BJ (cell line): ENCODE measurements around the gene ZMAT5. TPM values are rescaled to one million over a fixed set of nuclear protein-coding genes. Genes with fewer than 3 reads are reported as not detected.

ENCODE experiments used
- CTCF ChIA-PET: fragments of 350-600 bp; formaldehyde crosslinking; extraction: SDS; loops from one replicate; lab custom pipeline; 2021; ENCODE audit warnings: antibody characterized with exemption, inconsistent platforms; lab: Yijun Ruan, JAX
- POLR2A ChIA-PET: fragments of 300-600 bp; sonication (Branson Sonifier 250); formaldehyde crosslinking; extraction: SDS; loops from one replicate; lab custom pipeline; 2021; ENCODE audit warnings: antibody characterized with exemption; lab: Charles Lee
- DNase-seq: peaks from one replicate; pipeline ENCODE4 v3.0.0-alpha.2; 2011; ENCODE audit warnings: low read depth
- H3K27me3 ChIP-seq: 2 replicates; pipeline ENCODE4 v1.6.0; 2011; ENCODE audit warnings: low read length; ENCODE audit not compliant: control insufficient read depth, insufficient read depth
- H3K36me3 ChIP-seq: 2 replicates; pipeline ENCODE4 v1.5.1; 2011; ENCODE audit warnings: low read length; ENCODE audit not compliant: control insufficient read depth, insufficient read depth
- H3K4me3 ChIP-seq: 2 replicates; pipeline ENCODE4 v1.5.1; 2011; ENCODE audit warnings: low read depth, mild to moderate bottlenecking, control low read depth, low read length
- polyA plus RNA-seq: library from polyadenylated mRNA; depleted of rRNA; stranded (reverse); fragments of >200 nt; gene quantifications from 2 replicates; pipeline ENCODE4 v1.2.3, GENCODE V29; 2011
- TF ChIP-seq, protein P1 (sequence below): IDR thresholded peaks from 2 replicates; pipeline ENCODE4 v1.5.1; 2011; ENCODE audit warnings: low read depth, mild to moderate bottlenecking, control low read depth, inconsistent platforms, low read length, moderate library complexity; ENCODE audit not compliant: insufficient read depth

Gene ZMAT5
- polyA plus RNA-seq, 1 experiment = 29.0 TPM

GRCh38 chr22:29713156-29713727 lies 53.6 kb downstream of the ZMAT5 start:
- TF ChIP-seq, protein P1, sequence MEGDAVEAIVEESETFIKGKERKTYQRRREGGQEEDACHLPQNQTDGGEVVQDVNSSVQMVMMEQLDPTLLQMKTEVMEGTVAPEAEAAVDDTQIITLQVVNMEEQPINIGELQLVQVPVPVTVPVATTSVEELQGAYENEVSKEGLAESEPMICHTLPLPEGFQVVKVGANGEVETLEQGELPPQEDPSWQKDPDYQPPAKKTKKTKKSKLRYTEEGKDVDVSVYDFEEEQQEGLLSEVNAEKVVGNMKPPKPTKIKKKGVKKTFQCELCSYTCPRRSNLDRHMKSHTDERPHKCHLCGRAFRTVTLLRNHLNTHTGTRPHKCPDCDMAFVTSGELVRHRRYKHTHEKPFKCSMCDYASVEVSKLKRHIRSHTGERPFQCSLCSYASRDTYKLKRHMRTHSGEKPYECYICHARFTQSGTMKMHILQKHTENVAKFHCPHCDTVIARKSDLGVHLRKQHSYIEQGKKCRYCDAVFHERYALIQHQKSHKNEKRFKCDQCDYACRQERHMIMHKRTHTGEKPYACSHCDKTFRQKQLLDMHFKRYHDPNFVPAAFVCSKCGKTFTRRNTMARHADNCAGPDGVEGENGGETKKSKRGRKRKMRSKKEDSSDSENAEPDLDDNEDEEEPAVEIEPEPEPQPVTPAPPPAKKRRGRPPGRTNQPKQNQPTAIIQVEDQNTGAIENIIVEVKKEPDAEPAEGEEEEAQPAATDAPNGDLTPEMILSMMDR = no peak
- no peak for DNase-seq
- no peaks in the 10 kb centered on the region for H3K36me3 ChIP-seq
- CTCF ChIA-PET = no interaction called here
- H3K4me3 ChIP-seq = no peak overlapping the region
- POLR2A ChIA-PET = no interaction called here
- peaks cover 12% of the 10 kb centered on the region for H3K27me3 ChIP-seq

- no peaks in the 10 kb centered on the region for H3K36me3 ChIP-seq
- no peak for DNase-seq
- H3K27me3 ChIP-seq = peaks cover 11% of the 10 kb centered on the region
- POLR2A ChIA-PET = no interaction called here
- CTCF ChIA-PET = interaction anchor here (1.1 kb wide), 1 partner anchor 48 kb away, joined by 3 read pairs; no protein-coding TSS in a partner anchor
- no peak overlapping the region for H3K4me3 ChIP-seq
- TF ChIP-seq, protein P1 = no peak
Measured at GRCh38 chr22:29712119-29712518, 54.7 kb downstream of the ZMAT5 start.

DNA sequence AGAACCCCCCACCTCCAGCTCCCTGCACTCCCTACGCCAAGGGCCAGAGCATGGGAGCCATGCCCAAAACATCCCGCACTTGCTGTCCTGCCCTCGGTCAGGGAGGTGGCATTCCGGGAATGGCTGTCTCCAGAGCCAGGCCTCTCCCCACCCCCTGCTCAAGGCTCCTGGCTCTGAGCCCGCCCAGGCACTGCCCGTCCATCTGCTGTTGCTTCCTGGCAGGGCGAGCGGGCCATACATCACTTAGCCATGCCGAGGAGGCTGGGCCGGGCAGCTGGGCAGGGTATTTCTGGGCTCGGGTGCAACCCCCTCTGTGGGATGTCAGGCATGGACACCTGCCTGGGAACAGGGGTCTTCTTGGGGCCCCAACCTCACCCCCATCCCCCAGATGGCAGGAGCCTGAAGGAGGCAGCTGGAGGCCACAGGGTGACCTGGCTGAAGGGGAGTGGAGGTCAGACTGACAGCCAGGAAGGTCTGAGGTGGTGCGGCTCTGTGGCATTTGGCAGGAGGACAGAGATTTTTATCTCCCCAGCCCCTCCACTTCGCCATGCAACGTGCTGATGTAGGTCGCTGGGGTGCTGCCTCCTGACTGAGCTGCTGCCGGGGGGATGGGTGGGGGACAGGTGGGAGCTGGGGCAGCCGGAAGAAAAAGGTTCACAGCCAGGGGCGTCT lies 55.7 kb downstream of the ZMAT5 start:
- TF ChIP-seq, protein P1 = no peak
- ChIA-PET POLR2A (no interaction called here), CTCF (no interaction called here)
- Histone ChIP-seq H3K36me3 (no peaks in the 10 kb centered on the region), H3K4me3 (no peak overlapping the region), H3K27me3 (peaks cover 10% of the 10 kb centered on the region)
- DNase-seq = no peak

DNA sequence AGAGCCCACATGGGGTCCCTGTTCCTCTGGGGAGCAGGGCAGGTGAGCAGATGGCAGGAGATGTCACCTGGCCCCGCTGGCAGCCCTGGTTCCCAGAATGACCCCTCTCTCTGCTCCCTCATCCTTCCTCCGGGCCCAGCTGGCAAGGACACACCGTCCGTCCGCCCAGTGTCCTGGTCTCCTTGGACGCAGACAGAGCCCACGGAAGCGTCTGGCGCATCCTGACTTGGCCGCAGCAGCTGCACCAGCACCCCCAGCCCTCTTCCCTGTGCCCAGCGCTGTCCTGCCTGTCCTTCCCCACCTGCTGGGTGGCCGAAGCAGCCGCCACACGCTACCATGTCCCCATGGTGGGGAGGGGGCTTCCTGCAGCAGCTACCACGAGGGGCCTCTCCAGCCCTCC lies 56.6 kb downstream of the ZMAT5 start:
- Histone ChIP-seq H3K36me3 (no peaks in the 10 kb centered on the region), H3K27me3 (peaks cover 9% of the 10 kb centered on the region), H3K4me3 (no peak overlapping the region)
- ChIA-PET CTCF (interaction anchor here (1.6 kb wide), 1 partner anchor 378 kb away, joined by 3 read pairs; no protein-coding TSS in a partner anchor), POLR2A (no interaction called here)
- TF ChIP-seq, protein P1 = no peak
- no peak for DNase-seq

GRCh38 chr22:29707471-29707870 lies 59.3 kb downstream of the ZMAT5 start:
- Histone ChIP-seq H3K4me3 (no peak overlapping the region), H3K27me3 (peaks cover 2% of the 10 kb centered on the region; the same call in 1 of the 2 replicates), H3K36me3 (no peaks in the 10 kb centered on the region)
- no peak for DNase-seq
- TF ChIP-seq, protein P1 = no peak
- ChIA-PET CTCF (no interaction called here), POLR2A (no interaction called here)
